Mesenteric fat pad (tissue), 1 donor: ENCODE measurements around the gene ZBTB47. TPM values are rescaled to one million over a fixed set of nuclear protein-coding genes. Genes with fewer than 3 reads are reported as not detected.

Source experiments
- DNase-seq: peaks from one replicate; pipeline ENCODE4 v3.0.0-alpha.2; 2020; ENCODE audit warnings: low spot score
- total RNA-seq: library from RNA; stranded (reverse); fragmentation: NEBNext Ultra II Directional; extraction: Animal tissue kit (Norgen Biotek cat#: 25700); gene quantifications from one replicate; pipeline ENCODE4 v1.2.1, GENCODE V29; 2021
- donor health status: DM: yes; HTN: yes; CAD: no.

The ZBTB47 gene
- total RNA-seq, 1 donor from 2014 or later = 58.2 TPM

DNA sequence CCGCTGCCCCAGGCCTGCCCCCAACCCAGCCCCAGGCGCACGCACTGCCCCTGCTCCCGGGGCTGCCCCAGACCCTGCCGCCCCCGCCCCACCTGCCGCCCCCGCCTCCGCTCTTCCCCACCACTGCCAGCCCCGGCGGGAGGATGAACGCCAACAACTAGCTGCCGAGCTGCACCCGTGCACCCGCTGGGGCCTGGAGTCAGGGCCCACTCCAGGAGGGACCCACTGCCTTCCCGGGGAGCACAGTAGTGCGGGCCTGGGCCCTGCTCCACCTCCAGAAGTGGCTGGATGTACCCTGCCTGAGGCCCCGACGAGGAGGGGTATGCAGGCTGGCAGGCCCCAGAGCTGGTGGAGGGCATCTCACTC lies 10.9 kb downstream of the ZBTB47 start:
- no peak for DNase-seq

GRCh38 chr3:42665050-42665878 lies 11.8 kb downstream of the ZBTB47 start:
- peak; percentile 80 for DNase-seq

GRCh38 chr3:42666022-42666421 lies 12.5 kb downstream of the ZBTB47 start:
- no peak for DNase-seq

DNA sequence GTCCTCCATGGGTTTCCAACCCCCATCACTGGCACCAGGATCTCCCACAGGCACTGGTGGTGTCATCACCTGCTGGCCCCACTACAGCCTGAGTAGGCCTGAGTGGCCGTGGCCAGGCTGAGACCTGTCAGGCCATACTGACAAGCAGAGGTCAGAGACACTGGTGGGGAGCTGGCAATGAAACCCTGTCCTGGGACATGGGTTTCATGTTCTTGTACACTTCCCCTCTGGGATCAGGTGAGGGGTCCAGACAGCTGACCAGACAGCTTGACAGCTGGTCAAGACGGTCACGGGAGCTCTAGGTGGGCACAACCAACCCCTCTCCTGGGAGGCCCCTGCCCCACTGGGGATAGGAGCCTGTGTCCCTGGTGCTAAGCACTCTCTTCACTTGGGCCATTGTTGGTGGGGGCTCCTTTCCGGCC lies 13.1 kb downstream of the ZBTB47 start:
- DNase-seq = peak; percentile 83

GRCh38 chr3:42667096-42667522 lies 13.6 kb downstream of the ZBTB47 start:
- no peak for DNase-seq

DNA sequence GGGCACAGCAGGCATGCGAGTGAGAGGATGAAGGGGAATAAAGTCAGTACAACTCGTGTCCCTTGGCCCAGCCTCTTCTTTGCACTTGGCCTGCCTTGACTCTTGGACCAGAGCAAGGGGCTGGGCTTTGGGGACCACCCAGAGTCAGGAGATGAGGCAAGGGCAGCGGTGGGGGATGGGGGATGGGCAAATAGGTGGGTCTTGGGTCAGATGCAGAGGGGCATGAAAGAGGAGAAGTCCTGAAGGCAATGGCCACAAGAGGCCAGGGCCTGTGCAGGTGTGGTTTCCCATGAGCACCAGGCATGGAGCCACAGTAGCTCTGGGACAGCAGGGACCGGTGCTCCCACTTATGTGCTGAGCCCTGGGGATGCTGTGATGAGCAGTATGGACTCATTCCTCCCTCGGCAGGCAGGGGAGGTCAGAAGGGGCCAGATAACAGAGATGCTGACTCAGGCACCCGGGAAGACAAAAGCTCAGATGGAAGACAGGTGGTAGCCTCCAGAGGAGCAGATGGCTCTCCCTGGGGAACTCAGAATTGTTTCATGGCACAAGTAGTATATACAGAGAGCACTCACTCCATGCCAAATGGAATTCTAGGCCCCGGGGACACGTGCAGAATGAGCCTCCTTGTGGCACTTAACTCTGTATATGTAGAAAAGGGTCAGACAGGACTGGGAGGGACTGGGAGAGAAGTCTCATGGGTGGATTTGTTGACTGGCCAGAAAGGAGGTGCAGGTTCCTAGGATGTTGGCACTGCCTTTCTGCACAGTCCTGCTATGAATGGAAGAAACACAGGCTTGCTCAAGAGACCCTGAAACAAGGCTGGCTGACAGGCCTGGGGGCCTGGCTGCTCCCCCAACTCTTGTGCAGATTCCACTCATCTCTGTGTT lies 14.3 kb downstream of the ZBTB47 start:
- peak; percentile 85 for DNase-seq

DNA sequence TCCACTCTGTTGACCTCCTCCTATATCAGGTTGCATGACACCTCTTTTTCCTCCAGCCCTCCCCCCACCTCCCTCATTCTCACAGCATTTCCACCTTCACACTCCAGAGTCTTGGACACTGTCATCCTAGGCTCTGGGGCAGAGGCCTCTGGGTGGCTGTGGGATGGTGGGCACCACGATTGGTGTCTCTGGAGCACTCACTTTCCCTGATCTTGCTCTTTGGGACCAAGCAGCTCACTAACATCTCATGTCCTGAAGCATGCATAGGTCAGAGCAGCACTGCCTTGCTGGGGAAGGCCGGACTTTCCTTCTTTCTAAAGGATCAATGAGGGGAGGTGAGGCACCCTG lies 14.9 kb downstream of the ZBTB47 start:
- peak; percentile 81 for DNase-seq

GRCh38 chr3:42668793-42669217 lies 15.3 kb downstream of the ZBTB47 start:
- DNase-seq = peak; percentile 67

GRCh38 chr3:42670051-42670576 lies 16.6 kb downstream of the ZBTB47 start:
- no peak for DNase-seq

DNA sequence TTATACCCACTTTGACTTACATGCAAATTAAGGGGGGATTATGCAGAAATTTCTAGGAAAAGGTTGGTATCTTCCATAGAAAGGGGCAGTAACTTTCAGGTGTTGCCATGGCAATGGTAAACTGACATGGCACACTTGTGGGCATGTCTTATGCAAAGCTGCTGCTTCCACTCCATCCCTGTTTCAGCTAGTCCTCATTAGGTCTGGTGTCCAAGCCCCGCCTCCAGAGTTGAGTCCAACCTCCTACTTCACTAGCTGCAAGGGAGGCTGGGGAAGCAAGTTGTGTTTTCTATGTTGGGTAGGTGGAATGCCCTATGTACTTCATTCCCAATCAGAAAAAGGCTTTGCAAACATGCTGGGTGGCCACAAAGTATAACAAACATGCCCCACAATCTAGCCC lies 17.2 kb downstream of the ZBTB47 start:
- DNase-seq = peak; percentile 62

DNA sequence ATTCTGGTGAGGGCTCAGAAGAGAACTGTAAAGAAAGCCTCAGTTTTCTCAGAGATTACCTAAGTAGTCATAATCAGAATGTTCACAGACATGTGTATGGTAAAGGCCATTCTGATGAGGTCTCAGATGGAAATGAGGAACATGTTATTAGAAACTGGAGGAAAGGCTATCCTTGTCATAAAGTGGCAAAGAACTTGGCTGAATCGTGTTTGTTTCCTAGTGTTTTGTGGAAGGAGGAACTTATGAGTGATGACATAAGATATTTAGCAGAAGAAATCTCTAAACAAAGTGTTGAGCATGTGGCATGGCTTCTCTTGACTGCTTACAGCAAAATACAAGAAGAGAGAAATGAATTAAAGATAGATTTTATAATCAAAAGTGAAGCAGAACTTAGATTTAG lies 19.0 kb downstream of the ZBTB47 start:
- no peak for DNase-seq

DNA sequence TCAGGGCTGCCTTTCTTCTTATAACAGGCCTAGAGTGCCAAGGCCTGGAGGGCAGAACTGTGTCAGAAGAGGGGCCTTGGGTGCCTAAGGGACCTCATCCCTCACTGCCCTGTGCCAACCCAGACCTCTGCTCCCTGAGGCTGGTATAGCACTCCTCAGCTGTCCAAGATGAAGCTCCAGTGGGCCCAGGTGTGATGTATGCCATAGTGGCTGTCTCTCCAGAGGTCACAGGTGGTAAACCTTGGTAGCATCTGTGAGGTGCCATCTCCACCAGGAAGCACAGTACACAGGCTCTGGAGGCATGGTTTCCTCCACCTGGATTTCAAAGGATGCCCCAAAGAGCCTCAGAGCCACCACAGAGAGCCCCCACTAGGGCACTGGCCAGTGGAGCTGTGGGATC lies 19.6 kb downstream of the ZBTB47 start:
- peak; percentile 72 for DNase-seq

DNA sequence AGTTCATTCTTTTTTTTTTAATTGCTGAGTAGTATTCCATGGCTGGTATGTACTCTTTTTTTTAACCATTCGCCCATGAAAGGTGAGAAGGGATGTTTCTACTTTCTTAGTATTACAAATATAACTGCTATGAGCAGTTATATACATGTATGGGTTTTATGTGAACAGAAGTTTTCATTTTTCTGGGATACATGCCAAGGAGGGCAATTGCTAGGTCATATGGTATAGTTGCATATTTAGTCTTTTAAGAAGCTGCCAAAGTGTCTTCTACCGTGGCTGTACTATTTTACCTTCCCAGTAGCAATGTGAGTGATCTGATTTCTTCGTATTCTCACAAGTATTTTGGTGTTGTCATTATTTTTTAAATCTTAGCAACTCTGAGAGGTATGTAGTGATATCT lies 20.6 kb downstream of the ZBTB47 start:
- DNase-seq = no peak

- no peak for DNase-seq
Observed at GRCh38 chr3:42675909-42676308, 22.4 kb downstream of the ZBTB47 start.

DNA sequence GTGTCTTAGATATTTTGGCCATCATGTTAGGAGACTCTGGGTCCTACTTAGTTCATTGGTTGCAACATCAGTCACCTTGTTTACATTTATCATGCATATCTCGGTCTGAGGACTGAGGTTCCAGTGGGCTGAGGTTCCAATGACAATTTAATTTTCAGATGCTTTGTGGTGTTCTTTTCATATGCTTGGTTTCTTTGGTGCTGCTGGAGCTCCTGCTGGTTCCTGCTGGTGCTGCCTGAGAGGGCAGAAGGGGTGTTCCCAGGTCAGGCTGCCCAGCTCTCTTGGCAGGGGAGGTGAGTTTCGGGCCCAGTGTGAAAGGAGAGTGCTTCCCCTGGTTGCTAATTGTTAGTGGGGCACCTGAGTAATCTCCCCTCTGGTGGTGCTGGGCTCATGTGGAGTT lies 24.9 kb downstream of the ZBTB47 start:
- no peak for DNase-seq

- DNase-seq = no peak
Observed at GRCh38 chr3:42680271-42680670, 26.8 kb downstream of the ZBTB47 start.

- DNase-seq = no peak
Observed at GRCh38 chr3:42680806-42681205, 27.3 kb downstream of the ZBTB47 start.

GRCh38 chr3:42681361-42682038 lies 28.0 kb downstream of the ZBTB47 start:
- DNase-seq = no peak

- no peak for DNase-seq
Observed at GRCh38 chr3:42682301-42683070, 29.0 kb downstream of the ZBTB47 start.

GRCh38 chr3:42683875-42684598 lies 30.5 kb downstream of the ZBTB47 start:
- peak; percentile 73 for DNase-seq
